Stimulated activated CD4-positive, alpha-beta T cell treated with anti-CD3 and anti-CD28 coated beads, Interleukin-1b, Interleukin-23, amount 100 ng/mL, for 4 hours (primary cell): ENCODE measurements around the gene FAM13B.

Experiments
- DNase-seq, 2 donors: peaks; one replicate each; pipeline ENCODE4 v3.0.0-alpha.2; 2020; ENCODE audit warnings: low read depth in 2 of 2

Gene FAM13B

DNA sequence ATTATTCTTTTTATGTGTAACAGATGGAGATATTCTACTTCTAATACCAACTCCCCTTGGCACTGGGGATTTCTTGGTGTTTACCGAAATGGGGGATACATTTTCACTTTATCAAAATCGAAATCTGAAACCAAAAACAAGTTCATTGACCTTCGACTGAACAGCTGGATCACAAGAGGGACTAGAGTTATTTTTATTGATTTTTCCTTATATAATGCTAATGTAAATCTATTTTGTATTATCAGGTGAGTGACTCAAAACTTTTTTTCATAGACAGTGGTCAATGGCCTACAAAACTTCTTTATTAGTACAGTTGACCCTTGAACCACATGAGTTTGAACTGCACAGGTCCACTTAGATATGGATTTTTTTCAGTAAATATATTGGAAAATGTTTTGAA, 133.4 kb downstream of the FAM13B start:
- no peak for DNase-seq

DNA sequence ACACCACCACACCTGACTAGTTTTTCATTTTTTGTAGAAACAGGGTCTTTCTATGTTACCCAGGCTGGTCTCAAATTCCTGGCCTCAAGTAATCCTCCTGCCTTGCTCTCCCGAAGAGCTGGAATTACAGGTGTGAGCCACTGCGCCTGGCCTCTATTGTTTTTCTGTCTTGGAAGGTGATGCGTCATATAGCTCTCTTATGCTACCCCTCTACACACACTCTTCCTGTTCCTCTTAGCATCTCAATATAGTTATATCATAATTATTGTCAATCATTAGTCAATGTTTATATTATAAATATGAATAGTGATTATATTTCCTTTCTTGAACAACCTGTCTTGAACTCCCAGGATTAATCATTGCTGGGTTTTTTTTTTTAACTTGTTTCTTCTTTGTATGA, 136.3 kb downstream of the FAM13B start:
- no peak for DNase-seq

DNA sequence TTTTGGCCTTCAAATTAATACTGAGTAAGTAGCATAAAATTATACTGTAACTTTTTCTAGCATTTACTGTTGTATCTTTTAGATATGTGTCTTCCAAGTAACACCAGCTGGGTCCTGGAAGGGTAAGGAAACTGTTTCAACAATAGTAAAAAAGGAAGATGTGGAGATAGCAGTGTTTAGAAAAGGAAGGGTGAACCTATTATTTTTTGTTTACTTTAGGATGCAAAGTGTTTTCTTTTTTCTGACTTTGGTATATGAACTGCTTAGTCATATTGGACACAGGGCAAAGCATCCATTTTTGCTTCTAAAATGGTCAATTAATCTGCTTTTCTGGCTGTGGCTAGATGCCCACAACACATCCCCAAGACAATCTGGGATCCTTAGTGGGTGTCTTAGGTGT, 138.3 kb downstream of the FAM13B start:
- no peak for DNase-seq

DNA sequence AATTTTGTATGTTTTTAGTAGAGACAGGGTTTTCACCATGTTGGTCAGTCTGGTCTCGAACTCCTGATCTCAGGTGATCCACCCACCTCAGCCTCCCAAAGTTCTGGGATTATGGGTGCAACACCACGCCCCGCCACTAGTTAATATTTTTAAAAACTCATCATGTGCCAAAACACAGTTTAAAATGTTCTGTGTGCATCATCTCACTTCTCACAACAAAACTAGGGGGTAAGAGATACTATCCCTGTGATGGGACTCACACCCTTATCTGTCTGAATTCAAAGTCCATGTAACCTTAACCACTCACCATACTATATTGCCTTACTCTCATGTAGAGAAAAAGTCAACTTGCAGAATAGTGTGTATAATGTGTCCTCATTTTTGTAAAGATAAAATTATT, 141.0 kb downstream of the FAM13B start:
- DNase-seq, result no peak

DNA sequence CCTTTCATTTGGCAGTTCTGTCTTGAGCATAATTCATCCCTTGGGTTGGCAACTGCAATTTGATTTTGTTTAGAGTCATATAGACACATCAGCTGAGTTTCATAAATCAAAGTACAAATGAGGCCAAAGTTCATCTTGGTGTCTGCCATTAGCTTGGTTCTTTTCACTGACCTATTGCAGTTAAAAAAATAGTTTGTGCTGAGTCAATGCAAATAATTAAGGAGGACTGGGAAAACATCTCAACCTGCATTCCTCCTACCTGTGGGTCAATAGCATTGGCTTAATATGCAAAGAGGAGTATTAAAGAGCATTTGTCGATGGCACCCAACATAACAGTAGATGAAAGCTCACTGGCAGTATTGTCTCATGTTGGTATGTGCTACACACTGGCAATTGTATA, 142.0 kb downstream of the FAM13B start:
- no peak for DNase-seq

DNA sequence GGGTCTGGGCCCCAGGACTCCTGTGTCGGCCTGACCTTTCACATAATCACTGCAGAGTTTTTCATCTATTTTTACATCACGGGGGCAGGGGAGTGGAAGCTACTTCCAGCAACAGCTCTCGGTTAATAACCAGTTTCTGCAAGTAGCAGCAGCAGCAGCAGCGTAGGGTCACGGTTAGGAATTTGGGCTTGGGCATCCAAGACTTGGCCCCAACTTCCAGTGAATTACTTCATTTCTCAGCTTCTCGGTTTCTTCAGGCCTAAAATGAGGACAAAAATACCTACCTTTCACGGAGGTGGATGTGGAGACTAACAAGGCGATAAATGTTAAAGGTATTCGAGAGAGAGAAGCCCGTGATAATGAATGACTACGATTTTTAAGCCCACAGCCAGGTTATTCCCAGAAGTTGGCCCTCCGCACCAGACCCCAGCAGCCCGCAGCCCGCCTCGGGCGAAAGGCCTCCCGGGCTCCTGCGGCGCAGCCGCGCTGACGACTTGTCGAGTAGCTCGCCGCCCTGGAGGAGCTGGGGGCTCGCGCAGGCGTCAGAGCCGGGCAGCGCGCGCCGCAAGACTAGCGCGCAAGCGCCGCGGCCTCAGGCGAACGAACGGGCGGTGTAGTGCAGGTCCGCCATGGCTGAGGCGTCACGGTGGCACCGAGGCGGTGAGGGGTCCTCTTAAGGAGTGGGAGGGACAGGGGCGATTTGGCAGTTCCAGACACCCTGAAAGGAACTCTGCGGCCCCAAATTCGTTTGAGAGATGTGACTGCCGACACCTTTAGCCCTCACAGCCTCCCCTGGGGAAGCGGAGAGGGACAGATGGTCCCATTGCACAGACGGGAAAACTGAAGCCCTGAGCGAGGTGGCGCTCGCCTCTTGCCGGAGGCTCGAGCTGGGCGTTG, 143.8 kb downstream of the FAM13B start, which contains the start of gene PKD2L2:
PKD2L2 (plus strand) TSS at position 595 of the 897 bp plus-strand sequence; CDS start at position 630, 35 bp downstream.
- peak; percentile 65 to 72 for DNase-seq

DNA sequence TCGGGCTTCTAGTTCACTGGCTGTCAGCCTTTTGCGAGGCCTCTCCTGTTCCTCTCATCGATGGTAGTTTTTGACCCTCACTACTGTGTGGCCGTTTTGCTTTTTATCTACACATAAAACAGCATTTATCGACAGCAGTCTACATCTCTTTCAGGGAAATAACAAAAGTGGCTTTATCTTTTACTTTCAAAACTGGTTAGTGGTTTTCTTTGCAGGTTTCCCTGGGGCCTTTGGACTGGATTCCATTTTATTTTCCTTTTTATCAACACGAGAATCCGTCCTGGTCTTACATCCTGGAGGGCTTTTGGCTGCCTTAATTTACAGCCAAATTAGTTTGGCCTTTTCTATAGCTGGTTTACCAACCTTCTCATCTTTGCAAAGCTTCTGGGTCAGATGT, 144.4 kb downstream of the FAM13B start:
- DNase-seq, result no peak
